GM12878 (cell line): Measurements from ENCODE around the gene COL28A1. TPM values are rescaled to one million over a fixed set of nuclear protein-coding genes. Genes with fewer than 3 reads are reported as not detected.

Experiments used
- ATAC-seq: fragments of 200-7000 bp; cut with Tn5 transposase; 3 replicates; pipeline ENCODE4 v1.9.1; 2020; ENCODE audit warnings: mild to moderate bottlenecking, moderate library complexity
- BruUV-seq: library from RNA; stranded (reverse); fragments of 400-500 nt; replicated peaks from 2 replicates; lab custom pipeline; 2021; lab: Mats Ljungman, UMichigan
- CTCF ChIA-PET: fragments of 300-600 bp; sonication (Branson Sonifier 250); formaldehyde crosslinking; extraction: SDS; loops from one replicate; lab custom pipeline; 2021; ENCODE audit warnings: inconsistent platforms; lab: Yijun Ruan, JAX
- POLR2A ChIA-PET: fragments of 350-600 bp; formaldehyde crosslinking; extraction: SDS; loops from one replicate; lab custom pipeline; 2021; ENCODE audit warnings: inconsistent platforms; lab: Charles Lee
- RAD21 ChIA-PET: fragments of 300-600 bp; sonication (Branson Sonifier 250); formaldehyde crosslinking; loops from one replicate; lab custom pipeline; 2023; ENCODE audit warnings: antibody characterized with exemption; ENCODE audit not compliant: unreplicated experiment; lab: Charles Lee
- SMC1A ChIA-PET: fragments of 300-600 bp; sonication (Branson Sonifier 250); formaldehyde crosslinking; loops from one replicate; lab custom pipeline; 2023; ENCODE audit not compliant: unreplicated experiment, uncharacterized antibody; lab: Charles Lee
- DNase-seq: peaks from one replicate; pipeline ENCODE4 v3.0.0-alpha.2; 2011; ENCODE audit warnings: low read depth, low spot score
- FAIRE-seq: peaks from 3 replicates; lab custom pipeline; 2011; peaks lifted over from hg19 to GRCh38; lab: Jason Lieb, UNC
- H2AFZ ChIP-seq: 2 replicates; pipeline ENCODE4 v1.6.0; 2011; ENCODE audit warnings: low read depth, low read length, control low read depth; ENCODE audit not compliant: control insufficient read depth
- H3K27ac ChIP-seq: 2 replicates; pipeline ENCODE4 v1.5.1; 2011; ENCODE audit warnings: control low read depth; ENCODE audit not compliant: control insufficient read depth, insufficient read depth
- H3K27me3 ChIP-seq, 2 experiments: replicated peaks in 1 of 2; 2 replicates each; pipeline versions ENCODE4 v1.6.0 to v1.6.1; 2011; ENCODE audit warnings: low read length in 1 of 2; ENCODE audit not compliant: control insufficient read depth in 2 of 2, insufficient read depth in 2 of 2
- H3K36me3 ChIP-seq, 2 experiments: 2 replicates each; pipeline ENCODE4 v1.5.1; 2011; ENCODE audit warnings: low read length in 1 of 2; ENCODE audit not compliant: control insufficient read depth in 2 of 2, insufficient read depth in 2 of 2
- H3K4me1 ChIP-seq: 2 replicates; pipeline ENCODE4 v1.6.1; 2011; ENCODE audit warnings: mild to moderate bottlenecking, low read length, moderate library complexity, mixed read lengths; ENCODE audit not compliant: control insufficient read depth, insufficient read depth
- H3K4me2 ChIP-seq: 2 replicates; pipeline ENCODE4 v1.6.0; 2011; ENCODE audit warnings: control low read depth; ENCODE audit not compliant: control insufficient read depth, insufficient read depth
- H3K4me3 ChIP-seq: fragments of 200-600 bp; sonication (generic); 2 replicates; pipeline ENCODE4 v1.5.1; 2016
- H3K79me2 ChIP-seq: 2 replicates; pipeline ENCODE4 v1.6.0; 2011; ENCODE audit warnings: low read length; ENCODE audit not compliant: control insufficient read depth, insufficient read depth
- H3K9ac ChIP-seq: 2 replicates; pipeline ENCODE4 v1.8.0; 2011; ENCODE audit warnings: low read length, control low read depth, mixed read lengths; ENCODE audit not compliant: control insufficient read depth, insufficient read depth
- H3K9me3 ChIP-seq: replicated peaks from 3 replicates; pipeline ENCODE4 v1.5.1; 2011; ENCODE audit warnings: mild to moderate bottlenecking, low read length; ENCODE audit not compliant: control insufficient read depth, insufficient read depth
- H4K20me1 ChIP-seq: 2 replicates; pipeline ENCODE4 v1.6.0; 2011; ENCODE audit not compliant: control insufficient read depth, insufficient read depth
- CEBPZ ChIP-seq: fragments of 150-350 bp; IDR thresholded peaks from 2 replicates; pipeline ENCODE4 v1.6.1; 2016; ENCODE audit warnings: low read depth, low read length
- E2F4 ChIP-seq: IDR thresholded peaks from 2 replicates; pipeline ENCODE4 v1.6.1; 2012; ENCODE audit warnings: low read depth, low read length, improper control_type of control experiment
- ELK1 ChIP-seq: IDR thresholded peaks from 2 replicates; pipeline ENCODE4 v1.6.1; 2012; ENCODE audit warnings: low read depth, low read length, improper control_type of control experiment
- IRF3 ChIP-seq: fragments of 450-650 bp; IDR thresholded peaks from 2 replicates; pipeline ENCODE4 v1.6.1; 2014; ENCODE audit warnings: mild to moderate bottlenecking
- IRF4 ChIP-seq: IDR thresholded peaks from 2 replicates; pipeline ENCODE4 v1.6.1; 2011; ENCODE audit warnings: low read depth, low read length
- KDM1A ChIP-seq: fragments of 200-600 bp; sonication (generic); IDR thresholded peaks from 2 replicates; pipeline ENCODE4 v1.6.1; 2016; ENCODE audit warnings: borderline replicate concordance
- KLF5 ChIP-seq: fragments of 450-650 bp; IDR thresholded peaks from 2 replicates; pipeline ENCODE4 v1.6.1; 2014; ENCODE audit warnings: mild to moderate bottlenecking; ENCODE audit not compliant: partially characterized antibody
- MLLT1 ChIP-seq: fragments of 450-650 bp; IDR thresholded peaks from 2 replicates; pipeline ENCODE4 v1.6.1; 2016; ENCODE audit warnings: mild to moderate bottlenecking
- MTA3 ChIP-seq: IDR thresholded peaks from 2 replicates; pipeline ENCODE4 v1.6.1; 2012; ENCODE audit warnings: low read length, inconsistent platforms, borderline replicate concordance
- NBN ChIP-seq: fragments of 450-650 bp; IDR thresholded peaks from 2 replicates; pipeline ENCODE4 v1.6.1; 2016
- PAX5 ChIP-seq: IDR thresholded peaks from 2 replicates; pipeline ENCODE4 v1.6.1; 2011; ENCODE audit warnings: low read depth, low read length, borderline replicate concordance
- STAT1 ChIP-seq: fragments of 450-650 bp; conservative IDR thresholded peaks from 2 replicates; pipeline ENCODE4 v1.6.1; 2014; ENCODE audit warnings: antibody characterized with exemption, mild to moderate bottlenecking
- TCF12 ChIP-seq: IDR thresholded peaks from 2 replicates; pipeline ENCODE4 v1.6.1; 2011; ENCODE audit warnings: low read depth, mild to moderate bottlenecking, low read length
- TCF7 ChIP-seq: IDR thresholded peaks from 2 replicates; pipeline ENCODE4 v1.6.1; 2014; ENCODE audit warnings: antibody characterized with exemption, borderline replicate concordance
- USF1 ChIP-seq: IDR thresholded peaks from 2 replicates; pipeline ENCODE4 v1.6.1; 2011; ENCODE audit warnings: borderline replicate concordance, low read depth, mild to moderate bottlenecking, moderate library complexity, mixed read lengths, low read length; ENCODE audit not compliant: insufficient read depth; ENCODE audit errors: extremely low read length
- ZNF274 ChIP-seq: IDR thresholded peaks from one replicate; pipeline ENCODE4 v1.8.0; 2011; ENCODE audit not compliant: insufficient read length, insufficient read depth
- ZSCAN29 ChIP-seq: fragments of 450-650 bp; IDR thresholded peaks from 2 replicates; pipeline ENCODE4 v1.6.1; 2017; ENCODE audit warnings: mild to moderate bottlenecking, moderate library complexity
- WGBS: methylation state at CpG from one replicate; pipeline ENCODE4 v1.1.6; 2016; ENCODE audit warnings: low lambda C conversion rate; ENCODE audit not compliant: insufficient replicate concordance, insufficient coverage; ENCODE audit errors: missing lambda C conversion rate; 5-methylcytosine and 5-hydroxymethylcytosine counted together
- in situ Hi-C: fragments of 300-500 bp; cut with MboI; formaldehyde crosslinking; loops from 9 replicates; pipeline ENCODE4 v1.14.3; 2018; ENCODE audit warnings: mixed read lengths
- intact Hi-C: fragments of 100-400 bp; cut with micrococcal nuclease; formaldehyde crosslinking; loops from one replicate; pipeline ENCODE4 v1.14.2; 2022; ENCODE audit not compliant: unreplicated experiment
- polyA plus RNA-seq, 11 experiments: library from polyadenylated mRNA; depleted of rRNA in 4 of 11; unstranded in 6 of 11; stranded (reverse) in 5 of 11; fragments of >200 nt; fragmentation: Nextera tagmentation in 4 of 11; fragmentation: Illumina TruSeq in 1 of 11; extraction: Ambion mirVana in 4 of 11; extraction: Trizol in 1 of 11; gene quantifications; 1 replicate in 1 of 11; 2 replicates in 10 of 11; pipeline versions ENCODE4 v1.2.1 to v1.2.3, GENCODE V29; 2011 to 2016; ENCODE audit warnings: inconsistent platforms in 2 of 11, missing spikeins in 2 of 11, low read depth in 1 of 11
- total RNA-seq, 4 experiments: library from RNA; depleted of rRNA in 3 of 4; stranded (reverse); fragments of >200 nt in 3 of 4; fragmentation: Illumina TruSeq in 1 of 4; extraction: Trizol in 1 of 4; gene quantifications; 2 replicates each; pipeline versions ENCODE4 v1.2.1 to v1.2.3, GENCODE V29; 2013 to 2021

COL28A1 gene
- total and polyA plus RNA-seq, 10 of the 15 experiments (the other 5 are each of a cell fraction or from before 2014, with no cell fraction given) = 0.05 to 0.22 TPM; not detected in 8

- no peak overlapping the region for H2AFZ ChIP-seq
- H3K79me2 ChIP-seq = no peaks in the 10 kb centered on the region
- no TSS peak for BruUV-seq
- POLR2A ChIA-PET = no interaction called here
- CTCF ChIA-PET = no interaction called here
- FAIRE-seq = no peak
- WGBS = 45% methylated on average over 2 of the region's 2 CpGs
- no peak for TF ChIP-seq TCF7
- TF ChIP-seq MTA3 = no peak
- TF ChIP-seq ZNF274 = no peak
- TF ChIP-seq IRF3 = no peak
- TF ChIP-seq IRF4 = no peak
- no peak for TF ChIP-seq MLLT1
- no peak for TF ChIP-seq TCF12
- TF ChIP-seq PAX5 = no peak
- no peak for TF ChIP-seq KLF5
- no peak for TF ChIP-seq ZSCAN29
- TF ChIP-seq KDM1A = no peak
- TF ChIP-seq USF1 = no peak
- no peak for TF ChIP-seq STAT1
- no peak for TF ChIP-seq E2F4
- no peak for TF ChIP-seq ELK1
- TF ChIP-seq CEBPZ = no peak
- TF ChIP-seq NBN = no peak
- no peaks in the 10 kb centered on the region for H4K20me1 ChIP-seq
- no peak for ATAC-seq
- H3K4me1 ChIP-seq = no peaks in the 10 kb centered on the region
- intact Hi-C loops (no loop called here), in situ Hi-C loops (no loop called here)
- no peak overlapping the region for H3K4me3 ChIP-seq
- no peak overlapping the region for H3K9ac ChIP-seq
- DNase-seq = no peak
- H3K27ac ChIP-seq = no peak overlapping the region
- SMC1A ChIA-PET = no interaction called here
- H3K4me2 ChIP-seq = no peak overlapping the region
- RAD21 ChIA-PET = no interaction called here
- no peaks in the 10 kb centered on the region; a peak in 1 of 4 replicates for H3K27me3 ChIP-seq
- no peaks in the 10 kb centered on the region for H3K9me3 ChIP-seq
- no peaks in the 10 kb centered on the region for H3K36me3 ChIP-seq
Measured at GRCh38 chr7:7399707-7400106, 136.0 kb downstream of the COL28A1 start.
